GM18907 (cell line): ENCODE results near the gene ADAMTS4.

ENCODE experiments used
- ATAC-seq: cut with Tn5 transposase; IDR thresholded peaks from one replicate; pipeline ENCODE4 v1.9.1; 2021; ENCODE audit warnings: mild to moderate bottlenecking, moderate library complexity; ENCODE audit not compliant: unreplicated experiment

ADAMTS4 gene

GRCh38 chr1:161159087-161159912 lies 39.6 kb downstream of the ADAMTS4 start, which contains the start of gene USP21:
Gene USP21 (plus strand): TSS chr1:161159500. CDS start chr1:161160641, 1,141 bp downstream.
- peak; percentile 80 for ATAC-seq

- ATAC-seq = peak; percentile 3
Observed at GRCh38 chr1:161158316-161159010, 40.4 kb downstream of the ADAMTS4 start.

- ATAC-seq = no peak
Observed at GRCh38 chr1:161157867-161158266, 41.0 kb downstream of the ADAMTS4 start.

- peak; percentile 82 for ATAC-seq
Observed at GRCh38 chr1:161153682-161154337, 45.0 kb downstream of the ADAMTS4 start, which contains the start of gene UFC1. Gene UFC1 (plus strand): TSS chr1:161153978. CDS start chr1:161153998, 20 bp downstream.

GRCh38 chr1:161153176-161153575 lies 45.7 kb downstream of the ADAMTS4 start:
- ATAC-seq = peak; percentile 4

GRCh38 chr1:161145832-161146231 lies 53.0 kb downstream of the ADAMTS4 start:
- ATAC-seq = no peak

GRCh38 chr1:161140755-161141400 lies 58.0 kb downstream of the ADAMTS4 start:
- ATAC-seq = no peak

GRCh38 chr1:161139766-161140165 lies 59.1 kb downstream of the ADAMTS4 start:
- ATAC-seq = no peak

- no peak for ATAC-seq
Observed at GRCh38 chr1:161138431-161138830, 60.4 kb downstream of the ADAMTS4 start.

- no peak for ATAC-seq
Observed at GRCh38 chr1:161137881-161138280, 61.0 kb downstream of the ADAMTS4 start.
